HG03097 (cell line): ENCODE measurements around the gene OR51M1.
A peak's percentile ranks its signal among the peaks of the same experiment; 100 is the strongest.
"Not testable (repeated sequence)": the region's sequence is repeated elsewhere in the genome, so short reads cannot be mapped to it uniquely, and the experiment has no call there.

Experiments used
- ATAC-seq: cut with Tn5 transposase; IDR thresholded peaks from one replicate; pipeline ENCODE4 v1.9.1; 2021; ENCODE audit not compliant: unreplicated experiment, low FRiP score

Gene OR51M1, protein sequence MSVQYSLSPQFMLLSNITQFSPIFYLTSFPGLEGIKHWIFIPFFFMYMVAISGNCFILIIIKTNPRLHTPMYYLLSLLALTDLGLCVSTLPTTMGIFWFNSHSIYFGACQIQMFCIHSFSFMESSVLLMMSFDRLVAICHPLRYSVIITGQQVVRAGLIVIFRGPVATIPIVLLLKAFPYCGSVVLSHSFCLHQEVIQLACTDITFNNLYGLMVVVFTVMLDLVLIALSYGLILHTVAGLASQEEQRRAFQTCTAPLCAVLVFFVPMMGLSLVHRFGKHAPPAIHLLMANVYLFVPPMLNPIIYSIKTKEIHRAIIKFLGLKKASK

GRCh38 chr11:5383576-5383975 is at the start of gene OR51M1:
Gene OR51M1, plus strand, starts transcription at chr11:5383812. Its CDS starts 5,587 bp downstream, at chr11:5389399.
- no peak for ATAC-seq

DNA sequence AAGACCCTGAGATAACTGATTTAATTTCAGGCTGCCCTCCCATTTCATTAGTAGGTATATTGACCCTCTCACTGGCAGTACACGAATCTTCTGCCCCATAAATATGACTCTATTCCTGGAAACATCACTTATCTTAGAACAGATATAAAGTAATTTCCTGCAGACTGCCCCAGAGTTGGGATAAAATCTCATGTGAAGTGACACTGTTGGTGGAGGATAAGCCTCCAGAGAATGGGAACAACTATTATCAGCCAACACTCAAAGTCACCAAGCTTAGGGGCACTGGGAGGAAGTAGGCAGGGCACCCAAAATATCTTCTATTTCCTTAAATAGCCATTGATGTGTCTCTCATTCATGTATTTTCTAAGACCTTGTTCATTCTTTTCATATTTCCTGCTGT is 48.4 kb upstream of the OR51M1 start:
- no peak for ATAC-seq

DNA sequence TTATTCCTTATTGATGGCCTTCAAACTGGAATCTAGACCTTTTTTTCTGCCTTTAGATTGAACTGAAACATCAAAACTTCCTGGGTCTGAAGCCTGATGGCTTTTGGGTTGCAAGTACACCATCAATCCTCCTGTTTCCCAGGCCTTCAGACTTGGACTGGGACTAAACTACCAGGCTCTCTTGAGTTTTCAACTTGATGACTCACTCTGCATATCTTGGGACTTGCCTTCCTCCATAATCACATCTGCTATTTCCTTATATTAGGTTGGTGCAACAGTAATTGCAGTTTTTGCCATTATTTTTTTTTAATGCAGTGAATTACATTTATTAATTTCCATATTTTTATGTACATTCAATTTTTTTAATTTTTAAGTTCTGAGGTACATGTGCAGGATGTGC is 47.3 kb upstream of the OR51M1 start:
- no peak for ATAC-seq

- ATAC-seq: not testable (repeated sequence)
Measured at GRCh38 chr11:5337253-5337652, 46.4 kb upstream of the OR51M1 start.

- ATAC-seq: peak; percentile 90
Measured at GRCh38 chr11:5339771-5340322, 43.8 kb upstream of the OR51M1 start.

DNA sequence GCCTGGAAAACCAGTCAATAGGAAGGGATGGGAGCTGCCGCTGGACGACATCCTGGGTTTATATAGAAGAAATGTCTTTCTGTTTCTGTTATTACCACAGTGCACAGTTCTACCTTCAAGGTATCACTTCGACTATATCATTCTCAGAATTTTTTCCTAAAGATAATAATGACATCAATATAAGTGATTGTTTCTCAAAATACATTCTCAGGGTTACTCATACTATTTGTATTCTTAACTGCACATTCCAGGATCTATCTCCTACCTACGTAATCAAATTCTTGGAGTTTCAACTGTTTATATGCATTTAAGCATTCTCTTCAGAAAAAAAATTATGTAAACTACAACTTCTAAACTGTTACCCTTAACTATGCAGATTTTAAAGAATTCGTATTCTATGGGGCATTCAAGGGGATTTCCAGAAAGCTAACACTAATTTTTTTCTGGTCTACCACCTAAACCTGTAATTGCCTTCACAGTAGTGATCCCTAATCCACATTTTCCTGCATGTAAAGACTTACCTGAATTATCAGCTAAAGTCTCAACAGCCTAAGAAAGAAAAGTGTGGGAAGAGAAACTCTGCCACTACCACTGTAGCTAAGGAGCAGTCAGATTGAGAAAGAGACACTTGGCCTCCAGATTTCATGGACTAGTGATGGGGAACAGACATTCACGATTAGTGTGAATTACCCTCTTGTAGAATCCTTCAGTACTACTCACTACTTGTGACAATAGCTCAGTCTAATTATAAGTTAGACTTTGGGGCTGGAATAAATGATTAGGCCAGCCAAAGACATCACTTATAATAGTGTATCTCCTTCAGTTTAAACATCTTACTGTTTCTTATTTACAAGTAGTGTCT is 39.9 kb upstream of the OR51M1 start, which contains the start of gene OR51B5:
OR51B5 (minus strand) TSS at position 51 of the 862 bp plus-strand sequence; CDS start at position 51, 0 bp downstream.
- ATAC-seq: no peak

GRCh38 chr11:5345831-5346230 is 37.8 kb upstream of the OR51M1 start:
- no peak for ATAC-seq

- ATAC-seq: no peak
Measured at GRCh38 chr11:5348551-5349194, 34.9 kb upstream of the OR51M1 start.

DNA sequence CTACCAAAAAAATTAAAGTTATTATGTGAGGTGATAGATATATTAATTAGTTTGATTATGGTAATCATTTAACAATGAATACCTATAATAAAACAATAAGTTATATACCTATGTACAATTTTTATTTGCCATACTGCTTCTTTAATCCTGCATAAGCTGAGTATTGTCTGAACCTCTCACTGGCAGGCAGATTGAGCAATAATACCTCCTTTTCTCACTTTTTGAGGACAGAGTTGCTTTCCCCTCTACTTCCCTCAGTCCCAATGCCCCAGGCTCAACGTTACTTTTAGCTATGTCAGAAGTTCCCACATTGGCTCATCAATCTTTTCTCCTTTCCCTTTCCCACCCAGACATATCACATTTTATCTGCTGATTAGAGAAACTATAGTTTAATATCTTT is 34.1 kb upstream of the OR51M1 start:
- no peak for ATAC-seq

- no peak for ATAC-seq
Measured at GRCh38 chr11:5351208-5351607, 32.4 kb upstream of the OR51M1 start, which contains the start of gene OR51B6. Gene OR51B6, plus strand, starts transcription at chr11:5351508. Its CDS starts 0 bp downstream, at chr11:5351508.

- ATAC-seq: not testable (repeated sequence)
Measured at GRCh38 chr11:5356031-5356430, 27.6 kb upstream of the OR51M1 start.

GRCh38 chr11:5362017-5362625 is 21.5 kb upstream of the OR51M1 start:
- no peak for ATAC-seq

DNA sequence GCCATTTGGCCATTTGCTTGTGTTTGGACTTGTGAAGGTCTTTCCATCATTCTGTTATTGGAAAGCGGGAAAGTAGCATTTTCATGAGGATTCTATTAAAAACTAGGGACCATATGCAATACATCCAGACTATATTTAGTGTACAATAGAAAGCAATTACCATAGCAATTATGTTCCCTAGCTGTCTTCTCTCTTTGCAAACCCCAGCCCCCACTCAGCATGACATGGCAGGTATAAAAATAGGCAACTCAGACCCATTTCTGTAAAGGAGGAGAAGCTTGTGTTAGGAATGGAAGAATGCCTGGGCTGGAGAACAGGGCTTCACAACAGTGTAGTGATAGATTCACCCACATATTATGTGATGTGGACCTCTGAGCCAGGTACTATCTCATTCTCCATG is 19.9 kb upstream of the OR51M1 start:
- no peak for ATAC-seq

GRCh38 chr11:5364214-5364613 is 19.4 kb upstream of the OR51M1 start:
- ATAC-seq: no peak

DNA sequence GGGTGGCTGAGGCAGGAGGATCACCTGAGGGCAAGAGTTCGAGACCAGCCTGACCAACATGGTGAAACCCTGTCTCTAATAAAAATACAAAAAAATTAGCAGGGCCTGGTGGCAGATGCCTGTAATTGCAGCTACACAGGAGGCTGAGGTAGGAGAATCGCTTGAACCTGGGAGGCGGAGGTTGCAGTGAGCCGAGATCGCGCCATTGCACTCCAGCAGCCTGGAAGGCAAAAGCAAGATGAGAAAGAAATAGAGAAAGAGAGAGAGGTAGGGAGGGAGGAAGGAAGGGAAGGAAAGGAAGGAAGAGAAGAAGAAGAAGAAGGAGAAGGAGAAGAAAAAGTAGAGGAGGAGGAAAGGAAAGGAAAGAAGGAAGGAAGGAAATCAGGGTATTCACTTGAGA is 17.2 kb upstream of the OR51M1 start:
- ATAC-seq: not testable (repeated sequence)

GRCh38 chr11:5366856-5367255 is 16.8 kb upstream of the OR51M1 start:
- ATAC-seq: no peak

DNA sequence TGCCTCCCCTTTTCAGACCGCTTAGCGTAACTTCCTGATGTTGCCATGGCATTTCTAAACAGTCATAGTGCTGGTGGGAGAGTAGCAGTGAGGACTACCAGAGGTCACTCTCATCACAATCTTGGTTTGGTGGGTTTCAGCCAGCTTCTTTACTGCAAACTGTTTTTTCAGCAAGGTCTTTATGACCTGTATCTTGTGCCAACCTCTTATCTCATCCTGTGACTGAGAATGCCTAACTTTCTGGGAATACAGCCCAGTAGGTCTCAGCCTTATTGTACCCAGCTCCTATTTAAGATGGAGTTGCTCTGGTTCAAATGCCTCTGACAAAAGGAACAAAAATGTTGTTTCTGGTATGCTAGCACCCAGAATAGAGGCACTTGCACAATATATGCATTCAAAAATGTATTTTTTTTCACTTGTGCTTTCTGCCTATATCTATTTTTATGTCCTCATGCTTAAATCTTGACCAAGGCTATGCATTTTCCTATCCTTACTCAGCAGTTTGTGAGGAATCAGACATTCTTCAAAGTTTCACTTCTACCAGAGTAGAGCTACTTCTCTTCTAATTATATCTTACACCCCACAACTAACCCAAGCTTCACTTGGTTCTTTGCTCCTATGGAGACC is 16.1 kb upstream of the OR51M1 start:
- ATAC-seq: no peak

- ATAC-seq: no peak
Measured at GRCh38 chr11:5368502-5369043, 15.0 kb upstream of the OR51M1 start.

- peak; percentile 54 for ATAC-seq
Measured at GRCh38 chr11:5369789-5370188, 13.8 kb upstream of the OR51M1 start.
